H9 (cell line): Measurements from ENCODE around the gene MYO1F. TPM values are rescaled to one million over a fixed set of nuclear protein-coding genes. Genes with fewer than 3 reads are reported as not detected.

ENCODE experiments used
- DNase-seq: peaks from one replicate; pipeline ENCODE4 v3.0.0-alpha.2; 2017
- H2AFZ ChIP-seq: one replicate; pipeline ENCODE4 v1.6.1; 2013; ENCODE audit warnings: mild to moderate bottlenecking, low read length, control low read depth, moderate library complexity
- H2AK5ac ChIP-seq: 2 replicates; pipeline ENCODE4 v1.6.1; 2013; ENCODE audit warnings: low read length, control low read depth, mixed read lengths; ENCODE audit not compliant: insufficient read length
- H2BK120ac ChIP-seq: one replicate; pipeline ENCODE4 v1.6.1; 2013; ENCODE audit warnings: low read depth, mild to moderate bottlenecking, low read length, control low read depth, inconsistent platforms; ENCODE audit not compliant: poor library complexity, severe bottlenecking
- H2BK12ac ChIP-seq: 2 replicates; pipeline ENCODE4 v1.6.1; 2013; ENCODE audit warnings: low read length, control low read depth, mixed read lengths, low read depth; ENCODE audit not compliant: insufficient read length
- H2BK15ac ChIP-seq: 2 replicates; pipeline ENCODE4 v1.6.1; 2013; ENCODE audit warnings: low read depth, low read length, control low read depth
- H2BK20ac ChIP-seq: one replicate; pipeline ENCODE4 v1.6.1; 2013; ENCODE audit warnings: low read depth, mild to moderate bottlenecking, low read length, control low read depth, inconsistent platforms; ENCODE audit not compliant: poor library complexity, severe bottlenecking
- H2BK5ac ChIP-seq: 2 replicates; pipeline ENCODE4 v1.6.1; 2013; ENCODE audit warnings: low read length, control low read depth, mixed read lengths; ENCODE audit not compliant: insufficient read length
- H3K14ac ChIP-seq: 2 replicates; pipeline ENCODE4 v1.6.1; 2013; ENCODE audit warnings: low read length, control low read depth; ENCODE audit not compliant: insufficient read depth
- H3K18ac ChIP-seq: 2 replicates; pipeline ENCODE4 v1.6.1; 2013; ENCODE audit warnings: low read depth, mild to moderate bottlenecking, mixed read lengths, low read length, control low read depth; ENCODE audit not compliant: insufficient read length
- H3K23ac ChIP-seq: 2 replicates; pipeline ENCODE4 v1.6.1; 2013; ENCODE audit warnings: low read length, control low read depth, mixed read lengths, low read depth; ENCODE audit not compliant: insufficient read length
- H3K23me2 ChIP-seq: 2 replicates; pipeline ENCODE4 v1.6.1; 2013; ENCODE audit warnings: low read depth, mild to moderate bottlenecking, mixed read lengths, low read length, control low read depth; ENCODE audit not compliant: insufficient read length, poor library complexity, severe bottlenecking
- H3K27ac ChIP-seq: 2 replicates; pipeline ENCODE4 v1.5.1; 2013; ENCODE audit warnings: low read length, control low read depth, mixed read lengths, low read depth; ENCODE audit not compliant: insufficient read length
- H3K27me3 ChIP-seq: 2 replicates; pipeline ENCODE4 v1.6.1; 2013; ENCODE audit warnings: low read length, control low read depth, inconsistent platforms; ENCODE audit not compliant: insufficient read depth
- H3K4ac ChIP-seq: 2 replicates; pipeline ENCODE4 v1.6.1; 2013; ENCODE audit warnings: low read depth, mild to moderate bottlenecking, control low read depth, inconsistent platforms, low read length, moderate library complexity
- H3K4me1 ChIP-seq: 2 replicates; pipeline ENCODE4 v1.6.1; 2013; ENCODE audit warnings: low read length, control low read depth, inconsistent platforms; ENCODE audit not compliant: insufficient read depth
- H3K4me2 ChIP-seq: 2 replicates; pipeline ENCODE4 v1.6.1; 2013; ENCODE audit warnings: low read length, control low read depth, mixed read lengths; ENCODE audit not compliant: insufficient read length, insufficient read depth
- H3K56ac ChIP-seq: 2 replicates; pipeline ENCODE4 v1.6.1; 2013; ENCODE audit warnings: low read depth, mild to moderate bottlenecking, mixed read lengths, low read length, control low read depth; ENCODE audit not compliant: insufficient read length
- H3K79me1 ChIP-seq: 2 replicates; pipeline ENCODE4 v1.6.1; 2013; ENCODE audit warnings: low read depth, mild to moderate bottlenecking, moderate library complexity, low read length, control low read depth, inconsistent platforms; ENCODE audit not compliant: insufficient read depth, poor library complexity, severe bottlenecking
- H3K79me2 ChIP-seq: 2 replicates; pipeline ENCODE4 v1.6.1; 2013; ENCODE audit warnings: low read length, control low read depth, inconsistent platforms; ENCODE audit not compliant: insufficient read depth
- H3K9ac ChIP-seq: 2 replicates; pipeline ENCODE4 v1.6.1; 2013; ENCODE audit warnings: low read length, control low read depth, mixed read lengths; ENCODE audit not compliant: insufficient read length; ENCODE audit errors: extremely low read depth
- H3K9me3 ChIP-seq: one replicate; pipeline ENCODE4 v1.6.1; 2013; ENCODE audit warnings: low read depth, low read length, inconsistent platforms; ENCODE audit not compliant: control insufficient read depth
- H3T11ph ChIP-seq: one replicate; pipeline ENCODE4 v1.6.1; 2013; ENCODE audit warnings: mild to moderate bottlenecking, low read length, control low read depth, inconsistent platforms
- H4K20me1 ChIP-seq: one replicate; pipeline ENCODE4 v1.6.1; 2013; ENCODE audit not compliant: control insufficient read depth, insufficient read length, insufficient read depth
- H4K5ac ChIP-seq: 2 replicates; pipeline ENCODE4 v1.6.1; 2013; ENCODE audit warnings: low read depth, mild to moderate bottlenecking, mixed read lengths, low read length, control low read depth; ENCODE audit not compliant: insufficient read length
- H4K8ac ChIP-seq: replicated peaks from 2 replicates; pipeline ENCODE4 v1.6.1; 2013; ENCODE audit warnings: low read length, control low read depth, mixed read lengths, low read depth; ENCODE audit not compliant: insufficient read length
- H4K91ac ChIP-seq: 2 replicates; pipeline ENCODE4 v1.6.1; 2013; ENCODE audit warnings: low read depth, mild to moderate bottlenecking, moderate library complexity, mixed read lengths, low read length, control low read depth; ENCODE audit not compliant: insufficient read length
- H3K27ac Mint-ChIP-seq, 3 experiments: 2 replicates in 2 of 3; 3 replicates in 1 of 3; pipeline ENCODE4 v1.8.0; 2020 to 2021; ENCODE audit warnings: mixed read lengths in 3 of 3, mild to moderate bottlenecking in 1 of 3, moderate library complexity in 1 of 3
- H3K27me3 Mint-ChIP-seq: 2 replicates; pipeline ENCODE4 v1.8.0; 2021; ENCODE audit warnings: low read depth, mild to moderate bottlenecking, moderate library complexity, mixed read lengths
- H3K36me3 Mint-ChIP-seq, 3 experiments: 2 replicates in 2 of 3; 3 replicates in 1 of 3; pipeline ENCODE4 v1.8.0; 2020 to 2021; ENCODE audit warnings: low read depth in 3 of 3, mixed read lengths in 3 of 3; ENCODE audit not compliant: insufficient read depth in 1 of 3
- H3K4me1 Mint-ChIP-seq, 2 experiments: 2 replicates each; pipeline ENCODE4 v1.8.0; 2020; ENCODE audit warnings: mixed read lengths in 2 of 2
- H3K4me3 Mint-ChIP-seq, 2 experiments: 2 replicates in 1 of 2; 3 replicates in 1 of 2; pipeline ENCODE4 v1.8.0; 2020 to 2021; ENCODE audit warnings: mild to moderate bottlenecking in 2 of 2, mixed read lengths in 2 of 2, moderate library complexity in 1 of 2
- H3K9me3 Mint-ChIP-seq, 2 experiments: 2 replicates in 1 of 2; 3 replicates in 1 of 2; pipeline ENCODE4 v1.8.0; 2020; ENCODE audit warnings: mild to moderate bottlenecking in 2 of 2, mixed read lengths in 2 of 2, moderate library complexity in 1 of 2
- WGBS: extraction: QIAGEN DNeasy Blood & Tissue Kit; methylation state at CpG from one replicate; pipeline ENCODE4 v1.1.7; 2013; ENCODE audit warnings: missing lambda C conversion rate, low lambda C conversion rate, mixed read lengths; ENCODE audit not compliant: insufficient read length; ENCODE audit errors: extremely low coverage; 5-methylcytosine and 5-hydroxymethylcytosine counted together
- total RNA-seq: library from RNA; stranded (reverse); gene quantifications from 2 replicates; pipeline ENCODE4 v1.2.1, GENCODE V29; 2021
- TF ChIP-seq, protein P1 (sequence below): fragments of 200-600 bp; sonication (generic); conservative IDR thresholded peaks from 3 replicates; pipeline ENCODE4 v1.8.0; 2021; ENCODE audit warnings: antibody characterized with exemption, mild to moderate bottlenecking

The MYO1F gene
- total RNA-seq, 1 experiment from 2014 or later, result 1.0 TPM

DNA sequence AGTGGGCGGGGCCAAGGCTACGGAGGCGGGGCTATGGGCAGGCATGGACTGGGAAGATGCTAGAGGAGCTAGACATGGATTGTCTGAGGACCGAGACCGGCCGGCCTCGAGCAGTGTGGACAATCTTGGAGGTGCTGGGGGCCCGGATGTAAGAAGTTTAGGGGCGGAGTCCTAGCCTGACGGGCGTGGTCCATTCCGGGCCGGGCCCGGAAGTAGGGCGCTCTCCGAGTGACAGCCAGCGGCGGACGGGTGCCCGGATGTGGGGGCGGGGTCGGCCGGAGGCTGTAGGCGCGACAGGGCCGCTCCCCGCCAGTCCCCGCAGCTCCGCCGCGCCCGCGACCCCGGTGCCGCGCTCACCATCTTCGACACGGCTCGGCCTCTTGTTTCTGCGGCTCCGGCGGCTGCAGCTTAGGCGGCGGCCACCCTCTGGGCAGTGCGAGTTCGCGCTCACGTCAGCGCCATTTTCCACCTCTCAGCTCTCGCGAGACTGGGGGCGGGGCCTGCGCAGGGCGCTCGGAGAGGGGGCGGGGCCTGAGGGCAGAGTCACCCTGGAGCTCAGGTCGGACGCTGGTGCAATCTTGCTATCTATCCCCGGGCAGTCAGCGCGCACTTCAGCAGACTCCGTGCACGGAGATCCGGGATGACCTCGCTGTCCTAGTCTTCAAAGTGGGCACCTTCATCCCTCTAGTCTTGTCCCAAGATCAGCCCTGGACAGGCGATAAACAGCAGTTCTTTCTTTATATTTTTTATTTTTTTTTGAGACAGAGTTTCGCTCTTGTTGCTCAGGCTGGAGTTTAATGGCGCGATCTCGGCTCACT, 63.3 kb downstream of the MYO1F start, which contains the start of gene ZNF414:
ZNF414 (minus strand) TSS at position 481 of the 818 bp plus-strand sequence; CDS start at position 360, 121 bp downstream.
- WGBS, result no CpG with 5 or more reads among the region's 70 CpGs
- Histone ChIP-seq H2BK12ac (no peak within 1 kb of the TSS), H4K20me1 (no peaks in the 10 kb centered on the region), H3K4ac (no peak within 1 kb of the TSS), H3K18ac (peak within 1 kb of the TSS; percentile 98), H2BK20ac (no peak within 1 kb of the TSS), H3K27me3 (no peaks in the 10 kb centered on the region), H3K9me3 (no peaks in the 10 kb centered on the region), H4K5ac (no peak within 1 kb of the TSS), H3T11ph (no peak within 1 kb of the TSS), H3K4me2 (peak within 1 kb of the TSS; percentile 50), H3K23me2 (peaks cover 9% of the 10 kb centered on the region), H3K27ac (peak within 1 kb of the TSS; percentile 29), H3K23ac (no peak within 1 kb of the TSS), H2BK15ac (no peak within 1 kb of the TSS), H3K79me1 (no peaks in the 10 kb centered on the region), H2AK5ac (no peak within 1 kb of the TSS), H3K4me1 (no peaks in the 10 kb centered on the region; the same call in 1 of the 2 replicates), H2BK120ac (no peak within 1 kb of the TSS), H3K56ac (no peak within 1 kb of the TSS), H3K14ac (peak within 1 kb of the TSS; percentile 96; the same call in 1 of the 2 replicates), H2BK5ac (no peak within 1 kb of the TSS), H4K91ac (no peak within 1 kb of the TSS), H2AFZ (no peak within 1 kb of the TSS), H3K79me2 (no peaks in the 10 kb centered on the region), H3K9ac (peak within 1 kb of the TSS; percentile 86), H4K8ac (no peak within 1 kb of the TSS)
- Mint-ChIP-seq H3K27me3 (peaks cover 4% of the 10 kb centered on the region), H3K36me3 (peaks cover 2 to 10% (median 7%) of the 10 kb centered on the region in 3 experiments; a peak in 3 of 7 replicates), H3K9me3 (no peaks in the 10 kb centered on the region; a peak in 1 of 5 replicates), H3K4me1 (peaks cover 11 to 24% of the 10 kb centered on the region in 2 experiments), H3K27ac (peak within 1 kb of the TSS; percentile 99 to 100 (median 99)), H3K4me3 (peak within 1 kb of the TSS; percentile 94)
- TF ChIP-seq, protein P1, sequence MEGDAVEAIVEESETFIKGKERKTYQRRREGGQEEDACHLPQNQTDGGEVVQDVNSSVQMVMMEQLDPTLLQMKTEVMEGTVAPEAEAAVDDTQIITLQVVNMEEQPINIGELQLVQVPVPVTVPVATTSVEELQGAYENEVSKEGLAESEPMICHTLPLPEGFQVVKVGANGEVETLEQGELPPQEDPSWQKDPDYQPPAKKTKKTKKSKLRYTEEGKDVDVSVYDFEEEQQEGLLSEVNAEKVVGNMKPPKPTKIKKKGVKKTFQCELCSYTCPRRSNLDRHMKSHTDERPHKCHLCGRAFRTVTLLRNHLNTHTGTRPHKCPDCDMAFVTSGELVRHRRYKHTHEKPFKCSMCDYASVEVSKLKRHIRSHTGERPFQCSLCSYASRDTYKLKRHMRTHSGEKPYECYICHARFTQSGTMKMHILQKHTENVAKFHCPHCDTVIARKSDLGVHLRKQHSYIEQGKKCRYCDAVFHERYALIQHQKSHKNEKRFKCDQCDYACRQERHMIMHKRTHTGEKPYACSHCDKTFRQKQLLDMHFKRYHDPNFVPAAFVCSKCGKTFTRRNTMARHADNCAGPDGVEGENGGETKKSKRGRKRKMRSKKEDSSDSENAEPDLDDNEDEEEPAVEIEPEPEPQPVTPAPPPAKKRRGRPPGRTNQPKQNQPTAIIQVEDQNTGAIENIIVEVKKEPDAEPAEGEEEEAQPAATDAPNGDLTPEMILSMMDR, result no peak
- peak; percentile 99 for DNase-seq
